Activated naive CD8-positive, alpha-beta T cell treated with anti-CD3 and anti-CD28 coated beads for 36 hours (primary cell): ENCODE measurements around the gene SERPINB10. TPM values are rescaled to one million over a fixed set of nuclear protein-coding genes. Genes with fewer than 3 reads are reported as not detected.

Experiments used
- DNase-seq: peaks from one replicate; pipeline ENCODE4 v3.0.0; 2021
- H3K27ac Mint-ChIP-seq: one replicate; pipeline ENCODE4 v1.8.0; 2022; ENCODE audit warnings: mild to moderate bottlenecking, moderate library complexity, mixed read lengths
- H3K27me3 Mint-ChIP-seq: one replicate; pipeline ENCODE4 v1.8.0; 2022; ENCODE audit warnings: mild to moderate bottlenecking, mixed read lengths
- H3K36me3 Mint-ChIP-seq: one replicate; pipeline ENCODE4 v1.8.0; 2021; ENCODE audit warnings: mild to moderate bottlenecking, mixed read lengths
- H3K4me1 Mint-ChIP-seq: one replicate; pipeline ENCODE4 v1.8.0; 2021; ENCODE audit warnings: mixed read lengths
- H3K4me3 Mint-ChIP-seq: one replicate; pipeline ENCODE4 v1.8.0; 2022; ENCODE audit warnings: mild to moderate bottlenecking, moderate library complexity, mixed read lengths
- H3K9me3 Mint-ChIP-seq: one replicate; pipeline ENCODE4 v1.8.0; 2022; ENCODE audit warnings: mixed read lengths
- total RNA-seq, 2 experiments: library from RNA; stranded (reverse); gene quantifications; one replicate each; pipeline ENCODE4 v1.2.3, GENCODE V29; 2021

The SERPINB10 gene, protein sequence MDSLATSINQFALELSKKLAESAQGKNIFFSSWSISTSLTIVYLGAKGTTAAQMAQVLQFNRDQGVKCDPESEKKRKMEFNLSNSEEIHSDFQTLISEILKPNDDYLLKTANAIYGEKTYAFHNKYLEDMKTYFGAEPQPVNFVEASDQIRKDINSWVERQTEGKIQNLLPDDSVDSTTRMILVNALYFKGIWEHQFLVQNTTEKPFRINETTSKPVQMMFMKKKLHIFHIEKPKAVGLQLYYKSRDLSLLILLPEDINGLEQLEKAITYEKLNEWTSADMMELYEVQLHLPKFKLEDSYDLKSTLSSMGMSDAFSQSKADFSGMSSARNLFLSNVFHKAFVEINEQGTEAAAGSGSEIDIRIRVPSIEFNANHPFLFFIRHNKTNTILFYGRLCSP
- under 1 TPM in 1 of 2 experiments, not detected in 1; 0.14 TPM for total RNA-seq

- Mint-ChIP-seq H3K4me3 (no peak within 1 kb of the TSS), H3K9me3 (no peaks in the 10 kb centered on the region), H3K4me1 (peaks cover 5% of the 10 kb centered on the region), H3K27ac (no peak within 1 kb of the TSS), H3K36me3 (no peaks in the 10 kb centered on the region), H3K27me3 (peaks cover 31% of the 10 kb centered on the region)
- no peak for DNase-seq
Measured at GRCh38 chr18:63907664-63908063, at the start of gene SERPINB10. Gene SERPINB10 (plus strand): TSS chr18:63907958. CDS start chr18:63915511, 7,553 bp downstream.

GRCh38 chr18:63858456-63858855 lies 49.3 kb upstream of the SERPINB10 start:
- DNase-seq: no peak
- Mint-ChIP-seq H3K27me3 (peaks cover 11% of the 10 kb centered on the region), H3K9me3 (peaks cover 2% of the 10 kb centered on the region), H3K4me3 (no peak overlapping the region), H3K27ac (no peak overlapping the region), H3K4me1 (no peaks in the 10 kb centered on the region), H3K36me3 (no peaks in the 10 kb centered on the region)

GRCh38 chr18:63859781-63860475 lies 47.8 kb upstream of the SERPINB10 start:
- Mint-ChIP-seq H3K36me3 (no peaks in the 10 kb centered on the region), H3K27ac (no peak overlapping the region), H3K27me3 (peaks cover 11% of the 10 kb centered on the region), H3K4me3 (no peak overlapping the region), H3K4me1 (no peaks in the 10 kb centered on the region), H3K9me3 (peaks cover 2% of the 10 kb centered on the region)
- DNase-seq: no peak

DNA sequence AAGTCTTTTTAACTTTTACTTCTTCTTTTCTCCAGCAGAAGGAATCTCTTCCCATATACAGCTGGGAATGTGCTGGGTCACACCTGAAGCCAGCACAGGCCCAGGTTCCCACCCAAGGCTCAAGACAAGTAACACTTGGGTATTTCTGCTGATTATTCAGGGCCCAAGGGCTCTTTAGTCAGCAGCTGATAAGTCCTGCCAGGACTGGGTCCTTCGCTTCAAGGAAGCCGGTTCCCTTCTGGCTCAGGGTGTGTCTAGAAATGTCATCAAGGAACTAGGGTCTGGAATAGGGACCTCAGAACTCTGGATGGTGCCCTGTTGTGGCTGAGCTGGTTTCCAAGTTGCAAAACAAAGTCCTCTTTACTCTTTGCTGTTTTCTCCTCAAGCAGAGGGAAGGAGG lies 47.2 kb upstream of the SERPINB10 start:
- Mint-ChIP-seq H3K27ac (no peak overlapping the region), H3K36me3 (no peaks in the 10 kb centered on the region), H3K4me1 (no peaks in the 10 kb centered on the region), H3K27me3 (peaks cover 11% of the 10 kb centered on the region), H3K9me3 (no peaks in the 10 kb centered on the region), H3K4me3 (no peak overlapping the region)
- DNase-seq: no peak

DNA sequence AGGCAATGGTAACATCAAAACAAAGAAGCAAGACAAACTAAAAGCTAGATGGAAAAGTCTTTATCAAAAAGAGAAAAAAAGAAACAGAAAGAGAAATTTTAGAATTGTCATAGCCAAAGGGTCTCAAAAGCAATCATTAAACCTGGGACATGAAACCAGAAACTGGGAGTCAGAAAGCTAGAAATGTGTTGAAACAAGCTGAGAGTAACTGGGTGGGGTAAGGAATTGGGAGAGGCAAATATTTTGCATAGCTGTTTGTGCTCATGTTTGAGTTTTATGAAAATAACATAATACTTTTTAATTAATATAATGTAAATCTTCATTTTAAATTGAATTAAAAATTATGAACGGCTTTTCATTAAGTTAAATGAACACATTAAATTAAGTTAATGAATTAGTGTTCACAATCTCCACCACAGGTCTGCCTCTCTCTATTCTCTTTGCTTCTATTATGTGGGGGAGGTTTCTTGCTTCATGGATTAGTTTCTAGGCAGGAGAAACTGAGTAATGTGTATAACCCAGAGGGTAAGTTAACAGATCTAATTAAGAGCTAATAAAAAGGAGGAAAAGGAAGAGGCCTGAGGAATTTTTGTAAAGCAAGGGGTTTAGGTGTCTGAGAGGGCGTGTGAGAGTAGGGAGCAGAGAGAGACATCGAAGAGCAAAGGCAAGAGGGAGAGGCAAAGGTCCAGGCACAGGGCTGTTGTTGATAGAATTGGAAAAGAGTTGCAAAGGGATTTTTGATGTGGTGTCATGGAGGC lies 40.2 kb upstream of the SERPINB10 start:
- Mint-ChIP-seq H3K9me3 (no peaks in the 10 kb centered on the region), H3K36me3 (no peaks in the 10 kb centered on the region), H3K4me3 (no peak overlapping the region), H3K27ac (no peak overlapping the region), H3K27me3 (peaks cover 5% of the 10 kb centered on the region), H3K4me1 (no peaks in the 10 kb centered on the region)
- DNase-seq: no peak

- Mint-ChIP-seq H3K36me3 (no peaks in the 10 kb centered on the region), H3K4me3 (no peak overlapping the region), H3K4me1 (no peaks in the 10 kb centered on the region), H3K9me3 (no peaks in the 10 kb centered on the region), H3K27me3 (peaks cover 5% of the 10 kb centered on the region), H3K27ac (no peak overlapping the region)
- no peak for DNase-seq
Measured at GRCh38 chr18:63868546-63868945, 39.2 kb upstream of the SERPINB10 start.

GRCh38 chr18:63869374-63869773 lies 38.4 kb upstream of the SERPINB10 start:
- H3K4me1 Mint-ChIP-seq: no peaks in the 10 kb centered on the region
- no peaks in the 10 kb centered on the region for H3K36me3 Mint-ChIP-seq
- no peak for DNase-seq
- no peaks in the 10 kb centered on the region for H3K9me3 Mint-ChIP-seq
- H3K27ac Mint-ChIP-seq: no peak overlapping the region
- no peak overlapping the region for H3K4me3 Mint-ChIP-seq
- H3K27me3 Mint-ChIP-seq: peaks cover 5% of the 10 kb centered on the region

GRCh38 chr18:63869851-63870250 lies 37.9 kb upstream of the SERPINB10 start:
- Mint-ChIP-seq H3K4me3 (no peak overlapping the region), H3K9me3 (no peaks in the 10 kb centered on the region), H3K27ac (no peak overlapping the region), H3K36me3 (no peaks in the 10 kb centered on the region), H3K27me3 (peaks cover 5% of the 10 kb centered on the region), H3K4me1 (no peaks in the 10 kb centered on the region)
- no peak for DNase-seq

DNA sequence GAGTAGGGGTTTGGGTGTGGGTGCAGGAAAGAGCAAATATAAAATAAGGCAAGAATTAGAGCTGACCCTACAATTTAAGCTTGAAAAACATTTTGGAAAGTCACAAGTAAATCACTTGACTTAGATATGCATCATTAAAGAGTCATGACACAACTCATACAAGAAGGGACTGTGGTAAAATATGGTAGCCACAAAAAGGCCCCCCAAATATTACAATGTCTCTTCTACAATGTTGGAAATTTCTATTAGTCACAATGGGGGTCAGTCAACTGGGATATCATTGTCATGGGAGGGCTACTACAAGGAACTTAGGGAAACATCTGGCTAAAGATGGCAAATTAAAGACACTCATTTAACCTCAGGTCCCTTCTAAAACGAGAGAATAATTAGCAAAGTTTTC lies 35.9 kb upstream of the SERPINB10 start:
- H3K4me1 Mint-ChIP-seq: no peaks in the 10 kb centered on the region
- peaks cover 5% of the 10 kb centered on the region for H3K27me3 Mint-ChIP-seq
- H3K27ac Mint-ChIP-seq: no peak overlapping the region
- H3K4me3 Mint-ChIP-seq: no peak overlapping the region
- H3K36me3 Mint-ChIP-seq: no peaks in the 10 kb centered on the region
- no peak for DNase-seq
- no peaks in the 10 kb centered on the region for H3K9me3 Mint-ChIP-seq

DNA sequence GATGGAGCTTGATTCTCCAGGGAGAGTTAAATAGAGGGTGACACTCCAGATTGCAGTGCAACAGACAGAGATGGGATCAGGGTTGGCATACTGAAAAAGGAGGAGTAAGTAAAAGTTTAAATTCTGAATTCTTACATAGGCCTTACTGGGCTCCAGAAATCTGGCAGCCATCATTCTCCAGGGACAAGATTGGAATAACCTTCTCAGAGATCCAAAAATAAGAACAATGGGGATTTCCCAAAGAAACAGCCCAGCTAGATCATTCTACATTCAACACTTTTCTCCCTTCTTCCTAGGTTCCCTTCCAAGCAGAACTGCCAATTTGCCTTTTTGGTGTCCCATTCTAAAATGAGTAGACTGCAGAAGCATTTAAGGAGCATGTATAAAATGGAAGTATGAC lies 35.2 kb upstream of the SERPINB10 start:
- peaks cover 8% of the 10 kb centered on the region for H3K27me3 Mint-ChIP-seq
- no peaks in the 10 kb centered on the region for H3K9me3 Mint-ChIP-seq
- no peaks in the 10 kb centered on the region for H3K36me3 Mint-ChIP-seq
- no peak overlapping the region for H3K4me3 Mint-ChIP-seq
- H3K27ac Mint-ChIP-seq: no peak overlapping the region
- DNase-seq: no peak
- H3K4me1 Mint-ChIP-seq: no peaks in the 10 kb centered on the region

DNA sequence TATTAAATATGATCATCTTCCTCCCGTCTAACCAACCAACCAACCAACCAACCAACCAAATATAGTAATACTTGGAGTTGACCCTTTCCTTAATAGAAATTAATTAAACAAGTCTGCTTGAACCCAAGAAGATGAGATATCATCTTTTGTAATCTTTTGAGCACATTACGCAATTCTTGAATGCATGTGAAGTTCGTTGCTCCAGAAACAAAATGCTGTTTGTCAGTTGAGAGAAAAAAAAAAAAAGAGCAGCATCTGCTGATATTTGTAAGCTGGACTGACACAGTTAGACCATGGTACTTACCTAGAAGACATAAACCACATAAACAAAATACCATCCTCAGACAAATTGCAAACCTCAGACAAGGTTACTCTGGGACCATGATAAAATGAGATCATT lies 29.4 kb upstream of the SERPINB10 start:
- Mint-ChIP-seq H3K27ac (no peak overlapping the region), H3K9me3 (no peaks in the 10 kb centered on the region), H3K36me3 (no peaks in the 10 kb centered on the region), H3K4me3 (no peak overlapping the region), H3K27me3 (peaks cover 4% of the 10 kb centered on the region), H3K4me1 (no peaks in the 10 kb centered on the region)
- no peak for DNase-seq

- no peak overlapping the region for H3K4me3 Mint-ChIP-seq
Measured at GRCh38 chr18:63878925-63879324, 28.8 kb upstream of the SERPINB10 start.

GRCh38 chr18:63879709-63880108 lies 28.0 kb upstream of the SERPINB10 start:
- H3K4me3 Mint-ChIP-seq: no peak overlapping the region
- H3K4me1 Mint-ChIP-seq: no peaks in the 10 kb centered on the region
- no peak overlapping the region for H3K27ac Mint-ChIP-seq
- DNase-seq: no peak
- peaks cover 9% of the 10 kb centered on the region for H3K27me3 Mint-ChIP-seq
- H3K9me3 Mint-ChIP-seq: no peaks in the 10 kb centered on the region
- H3K36me3 Mint-ChIP-seq: no peaks in the 10 kb centered on the region

More at GRCh38 chr18:63878925-63879324, 28.8 kb upstream of the SERPINB10 start:
- no peak overlapping the region for H3K27ac Mint-ChIP-seq
- H3K4me1 Mint-ChIP-seq: no peaks in the 10 kb centered on the region
- H3K36me3 Mint-ChIP-seq: no peaks in the 10 kb centered on the region
- peaks cover 4% of the 10 kb centered on the region for H3K27me3 Mint-ChIP-seq
- H3K9me3 Mint-ChIP-seq: no peaks in the 10 kb centered on the region
- DNase-seq: no peak

- H3K4me3 Mint-ChIP-seq: no peak overlapping the region
- DNase-seq: no peak
- H3K27me3 Mint-ChIP-seq: peaks cover 17% of the 10 kb centered on the region
Measured at GRCh38 chr18:63881851-63882250, 25.9 kb upstream of the SERPINB10 start.

More at GRCh38 chr18:63881851-63882250, 25.9 kb upstream of the SERPINB10 start:
- no peaks in the 10 kb centered on the region for H3K36me3 Mint-ChIP-seq
- no peaks in the 10 kb centered on the region for H3K9me3 Mint-ChIP-seq
- no peaks in the 10 kb centered on the region for H3K4me1 Mint-ChIP-seq
- no peak overlapping the region for H3K27ac Mint-ChIP-seq
